ENCODE data around the gene DAPP1.

DAPP1 gene

GRCh38 chr4:99915449-99915848, 98.8 kb downstream of the DAPP1 start:
- no peak for DNase-seq (ENCODE audit: low read depth in 3 of 3)

GRCh38 chr4:99917575-99917974, 100.9 kb downstream of the DAPP1 start:
- DNase-seq (ENCODE audit: low read depth in 3 of 3) = no peak

GRCh38 chr4:99918656-99919055, 102.0 kb downstream of the DAPP1 start:
- no peak for DNase-seq (ENCODE audit: low read depth in 3 of 3)

Measured in stimulated activated CD4-positive, alpha-beta T cell treated with anti-CD3 and anti-CD28 coated beads, TNF-alpha, amount 100 ng/mL, for 48 hours (primary cell).